HS-5 (cell line): ENCODE data around the gene DHRS4L2.
"Not testable (repeated sequence)": the region's sequence is repeated elsewhere in the genome, so short reads cannot be mapped to it uniquely, and the experiment has no call there.

Source experiments
- DNase-seq: peaks from one replicate; pipeline ENCODE4 v3.0.0-alpha.2; 2012; ENCODE audit warnings: low read depth

The DHRS4L2 gene

GRCh38 chr14:23973178-23973577, 15.6 kb upstream of the DHRS4L2 start:
- not testable (repeated sequence) for DNase-seq

- DNase-seq, result not testable (repeated sequence)
These were observed 14.7 kb upstream of the DHRS4L2 start for GRCh38 chr14:23974041-23974440.

- DNase-seq, result not testable (repeated sequence)
These were observed 11.5 kb upstream of the DHRS4L2 start for GRCh38 chr14:23977208-23977607.

- DNase-seq, result not testable (repeated sequence)
These were observed 6.5 kb upstream of the DHRS4L2 start for GRCh38 chr14:23981951-23982813.

- DNase-seq, result peak; percentile 66
These were observed 3.7 kb upstream of the DHRS4L2 start for GRCh38 chr14:23984891-23985602.

- not testable (repeated sequence) for DNase-seq
These were observed 514 bp upstream of the DHRS4L2 start for GRCh38 chr14:23988223-23988606.

- DNase-seq, result not testable (repeated sequence)
These were observed 1.2 kb downstream of the DHRS4L2 start for GRCh38 chr14:23989734-23990445.

- not testable (repeated sequence) for DNase-seq
These were observed 2.2 kb downstream of the DHRS4L2 start for GRCh38 chr14:23990961-23991360.

GRCh38 chr14:23993042-23993441, 4.3 kb downstream of the DHRS4L2 start:
- DNase-seq, result not testable (repeated sequence)

- DNase-seq, result not testable (repeated sequence)
These were observed 7.3 kb downstream of the DHRS4L2 start for GRCh38 chr14:23996009-23996408.

GRCh38 chr14:23996825-23997224, 8.1 kb downstream of the DHRS4L2 start:
- DNase-seq, result not testable (repeated sequence)

- DNase-seq, result not testable (repeated sequence)
These were observed 10.9 kb downstream of the DHRS4L2 start for GRCh38 chr14:23999640-24000039.

- not testable (repeated sequence) for DNase-seq
These were observed 12.3 kb downstream of the DHRS4L2 start for GRCh38 chr14:24001078-24001477.

- not testable (repeated sequence) for DNase-seq
These were observed 12.9 kb downstream of the DHRS4L2 start for GRCh38 chr14:24001679-24002078.

GRCh38 chr14:24006471-24006816, 17.7 kb downstream of the DHRS4L2 start:
- DNase-seq, result not testable (repeated sequence)

GRCh38 chr14:24006817-24007652, 18.3 kb downstream of the DHRS4L2 start:
- not testable (repeated sequence) for DNase-seq

- no peak for DNase-seq
These were observed 22.3 kb downstream of the DHRS4L2 start for GRCh38 chr14:24011051-24011450.

GRCh38 chr14:24012726-24013273, 24.1 kb downstream of the DHRS4L2 start:
- DNase-seq, result not testable (repeated sequence)

GRCh38 chr14:24013654-24014514, 25.2 kb downstream of the DHRS4L2 start:
- peak; percentile 33 for DNase-seq

GRCh38 chr14:24015745-24016144, 27.0 kb downstream of the DHRS4L2 start:
- DNase-seq, result not testable (repeated sequence)
